ENCODE measurements around the gene NOP14. TPM values are rescaled to one million over a fixed set of nuclear protein-coding genes. Genes with fewer than 3 reads are reported as not detected.

Gene NOP14
- total and polyA plus RNA-seq, 2 of the 8 experiments (the other 6 are each of a cell fraction or from before 2014, with no cell fraction given), result 8.6 to 45.3 TPM

DNA sequence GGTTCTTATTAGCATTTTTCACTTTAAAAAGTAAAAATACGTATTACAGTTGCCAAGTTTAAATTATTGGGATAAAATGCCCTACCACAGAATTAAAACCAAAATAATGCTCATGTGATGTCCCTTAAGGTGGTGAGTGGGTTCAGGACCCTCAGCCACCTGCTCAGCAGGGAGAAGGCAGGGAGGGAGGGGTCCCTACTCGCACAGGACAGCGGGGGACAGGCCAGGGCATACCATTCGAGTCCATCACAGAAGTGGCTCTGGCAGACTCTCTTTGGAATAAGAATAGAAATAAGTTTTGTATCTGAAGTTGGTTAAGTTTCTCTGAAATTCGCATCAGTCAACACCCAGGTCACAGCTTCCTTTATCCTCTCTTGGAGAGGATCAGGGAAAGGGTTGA is 37.7 kb downstream of the NOP14 start (continued):
- TF ChIP-seq, protein P1, sequence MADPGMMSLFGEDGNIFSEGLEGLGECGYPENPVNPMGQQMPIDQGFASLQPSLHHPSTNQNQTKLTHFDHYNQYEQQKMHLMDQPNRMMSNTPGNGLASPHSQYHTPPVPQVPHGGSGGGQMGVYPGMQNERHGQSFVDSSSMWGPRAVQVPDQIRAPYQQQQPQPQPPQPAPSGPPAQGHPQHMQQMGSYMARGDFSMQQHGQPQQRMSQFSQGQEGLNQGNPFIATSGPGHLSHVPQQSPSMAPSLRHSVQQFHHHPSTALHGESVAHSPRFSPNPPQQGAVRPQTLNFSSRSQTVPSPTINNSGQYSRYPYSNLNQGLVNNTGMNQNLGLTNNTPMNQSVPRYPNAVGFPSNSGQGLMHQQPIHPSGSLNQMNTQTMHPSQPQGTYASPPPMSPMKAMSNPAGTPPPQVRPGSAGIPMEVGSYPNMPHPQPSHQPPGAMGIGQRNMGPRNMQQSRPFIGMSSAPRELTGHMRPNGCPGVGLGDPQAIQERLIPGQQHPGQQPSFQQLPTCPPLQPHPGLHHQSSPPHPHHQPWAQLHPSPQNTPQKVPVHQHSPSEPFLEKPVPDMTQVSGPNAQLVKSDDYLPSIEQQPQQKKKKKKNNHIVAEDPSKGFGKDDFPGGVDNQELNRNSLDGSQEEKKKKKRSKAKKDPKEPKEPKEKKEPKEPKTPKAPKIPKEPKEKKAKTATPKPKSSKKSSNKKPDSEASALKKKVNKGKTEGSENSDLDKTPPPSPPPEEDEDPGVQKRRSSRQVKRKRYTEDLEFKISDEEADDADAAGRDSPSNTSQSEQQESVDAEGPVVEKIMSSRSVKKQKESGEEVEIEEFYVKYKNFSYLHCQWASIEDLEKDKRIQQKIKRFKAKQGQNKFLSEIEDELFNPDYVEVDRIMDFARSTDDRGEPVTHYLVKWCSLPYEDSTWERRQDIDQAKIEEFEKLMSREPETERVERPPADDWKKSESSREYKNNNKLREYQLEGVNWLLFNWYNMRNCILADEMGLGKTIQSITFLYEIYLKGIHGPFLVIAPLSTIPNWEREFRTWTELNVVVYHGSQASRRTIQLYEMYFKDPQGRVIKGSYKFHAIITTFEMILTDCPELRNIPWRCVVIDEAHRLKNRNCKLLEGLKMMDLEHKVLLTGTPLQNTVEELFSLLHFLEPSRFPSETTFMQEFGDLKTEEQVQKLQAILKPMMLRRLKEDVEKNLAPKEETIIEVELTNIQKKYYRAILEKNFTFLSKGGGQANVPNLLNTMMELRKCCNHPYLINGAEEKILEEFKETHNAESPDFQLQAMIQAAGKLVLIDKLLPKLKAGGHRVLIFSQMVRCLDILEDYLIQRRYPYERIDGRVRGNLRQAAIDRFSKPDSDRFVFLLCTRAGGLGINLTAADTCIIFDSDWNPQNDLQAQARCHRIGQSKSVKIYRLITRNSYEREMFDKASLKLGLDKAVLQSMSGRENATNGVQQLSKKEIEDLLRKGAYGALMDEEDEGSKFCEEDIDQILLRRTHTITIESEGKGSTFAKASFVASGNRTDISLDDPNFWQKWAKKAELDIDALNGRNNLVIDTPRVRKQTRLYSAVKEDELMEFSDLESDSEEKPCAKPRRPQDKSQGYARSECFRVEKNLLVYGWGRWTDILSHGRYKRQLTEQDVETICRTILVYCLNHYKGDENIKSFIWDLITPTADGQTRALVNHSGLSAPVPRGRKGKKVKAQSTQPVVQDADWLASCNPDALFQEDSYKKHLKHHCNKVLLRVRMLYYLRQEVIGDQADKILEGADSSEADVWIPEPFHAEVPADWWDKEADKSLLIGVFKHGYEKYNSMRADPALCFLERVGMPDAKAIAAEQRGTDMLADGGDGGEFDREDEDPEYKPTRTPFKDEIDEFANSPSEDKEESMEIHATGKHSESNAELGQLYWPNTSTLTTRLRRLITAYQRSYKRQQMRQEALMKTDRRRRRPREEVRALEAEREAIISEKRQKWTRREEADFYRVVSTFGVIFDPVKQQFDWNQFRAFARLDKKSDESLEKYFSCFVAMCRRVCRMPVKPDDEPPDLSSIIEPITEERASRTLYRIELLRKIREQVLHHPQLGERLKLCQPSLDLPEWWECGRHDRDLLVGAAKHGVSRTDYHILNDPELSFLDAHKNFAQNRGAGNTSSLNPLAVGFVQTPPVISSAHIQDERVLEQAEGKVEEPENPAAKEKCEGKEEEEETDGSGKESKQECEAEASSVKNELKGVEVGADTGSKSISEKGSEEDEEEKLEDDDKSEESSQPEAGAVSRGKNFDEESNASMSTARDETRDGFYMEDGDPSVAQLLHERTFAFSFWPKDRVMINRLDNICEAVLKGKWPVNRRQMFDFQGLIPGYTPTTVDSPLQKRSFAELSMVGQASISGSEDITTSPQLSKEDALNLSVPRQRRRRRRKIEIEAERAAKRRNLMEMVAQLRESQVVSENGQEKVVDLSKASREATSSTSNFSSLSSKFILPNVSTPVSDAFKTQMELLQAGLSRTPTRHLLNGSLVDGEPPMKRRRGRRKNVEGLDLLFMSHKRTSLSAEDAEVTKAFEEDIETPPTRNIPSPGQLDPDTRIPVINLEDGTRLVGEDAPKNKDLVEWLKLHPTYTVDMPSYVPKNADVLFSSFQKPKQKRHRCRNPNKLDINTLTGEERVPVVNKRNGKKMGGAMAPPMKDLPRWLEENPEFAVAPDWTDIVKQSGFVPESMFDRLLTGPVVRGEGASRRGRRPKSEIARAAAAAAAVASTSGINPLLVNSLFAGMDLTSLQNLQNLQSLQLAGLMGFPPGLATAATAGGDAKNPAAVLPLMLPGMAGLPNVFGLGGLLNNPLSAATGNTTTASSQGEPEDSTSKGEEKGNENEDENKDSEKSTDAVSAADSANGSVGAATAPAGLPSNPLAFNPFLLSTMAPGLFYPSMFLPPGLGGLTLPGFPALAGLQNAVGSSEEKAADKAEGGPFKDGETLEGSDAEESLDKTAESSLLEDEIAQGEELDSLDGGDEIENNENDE (IDR thresholded peaks at IDR 0.05; ENCODE audit: insufficient replicate concordance, low read length), result no peak
- TF ChIP-seq CTBP2 (IDR thresholded peaks at IDR 0.05; ENCODE audit: borderline replicate concordance, insufficient read depth, insufficient read length, low read length) (no peak), NANOG (IDR thresholded peaks at IDR 0.05; ENCODE audit: insufficient read depth, low read depth, low read length, poor library complexity, severe bottlenecking) (no peak), FOSL1 (IDR thresholded peaks at IDR 0.05; ENCODE audit: insufficient read depth, low read depth, low read length) (no peak), CHD2 (IDR thresholded peaks at IDR 0.05; ENCODE audit: low read length) (no peak), NRF1 (IDR thresholded peaks at IDR 0.05; ENCODE audit: low read depth, low read length) (no peak)
